ENCODE results near the gene NUPR1. TPM values are rescaled to one million over a fixed set of nuclear protein-coding genes. Genes with fewer than 3 reads are reported as not detected.
A peak's percentile ranks its signal among the peaks of the same experiment; 100 is the strongest.

Gene NUPR1
- polyA plus RNA-seq, 1 donor from 2014 or later, result not detected

- Histone ChIP-seq H3K27ac (ENCODE audit: low read length) (no peak overlapping the region), H3K9ac (ENCODE audit: low read length) (no peak overlapping the region), H4K20me1 (ENCODE audit: insufficient read depth) (no peaks in the 10 kb centered on the region), H3F3A (ENCODE audit: insufficient read depth, low read length, poor library complexity, severe bottlenecking) (no peaks in the 10 kb centered on the region), H3K4me2 (ENCODE audit: low read length) (no peak overlapping the region), H3K36me3 (ENCODE audit: insufficient read depth, low read length) (no peaks in the 10 kb centered on the region), H3K9me3 (ENCODE audit: low read length) (no peaks in the 10 kb centered on the region), H3K27me3 (ENCODE audit: insufficient read depth, low read depth, low read length) (no peaks in the 10 kb centered on the region), H3K9me2 (ENCODE audit: insufficient read depth, low read length) (no peaks in the 10 kb centered on the region), H2AFZ (ENCODE audit: low read depth, low read length) (no peak overlapping the region), H3K4me3 (ENCODE audit: low read length) (no peak overlapping the region), H3K79me2 (replicated peaks; ENCODE audit: insufficient read depth, low read length) (peaks cover 2% of the 10 kb centered on the region)
- TF ChIP-seq RAD21 (conservative IDR thresholded peaks at IDR 0.05), result peak; percentile 69
- no peak for TF ChIP-seq EP300 (conservative IDR thresholded peaks at IDR 0.05; ENCODE audit: poor library complexity, severe bottlenecking)
- TF ChIP-seq POLR2AphosphoS5 (IDR thresholded peaks at IDR 0.05), result no peak
- peak; percentile 70 for TF ChIP-seq SMC3 (conservative IDR thresholded peaks at IDR 0.05; ENCODE audit: poor library complexity)
- peak; percentile 68 for TF ChIP-seq CTCF (IDR thresholded peaks at IDR 0.05; ENCODE audit: poor library complexity, severe bottlenecking)
Measured at GRCh38 chr16:28549301-28549899, 10.6 kb upstream of the NUPR1 start.

- H3K9me3 ChIP-seq (ENCODE audit: low read length), result no peaks in the 10 kb centered on the region
- H3K79me2 ChIP-seq (replicated peaks; ENCODE audit: insufficient read depth, low read length), result no peaks in the 10 kb centered on the region
- no peaks in the 10 kb centered on the region for H3F3A ChIP-seq (ENCODE audit: insufficient read depth, low read length, poor library complexity, severe bottlenecking)
- no peak overlapping the region for H3K9ac ChIP-seq (ENCODE audit: low read length)
- H3K4me3 ChIP-seq (ENCODE audit: low read length), result no peak overlapping the region
- H3K4me2 ChIP-seq (ENCODE audit: low read length), result no peak overlapping the region
- H3K27me3 ChIP-seq (ENCODE audit: insufficient read depth, low read depth, low read length), result no peaks in the 10 kb centered on the region
- no peak overlapping the region for H2AFZ ChIP-seq (ENCODE audit: low read depth, low read length)
- H3K9me2 ChIP-seq (ENCODE audit: insufficient read depth, low read length), result no peaks in the 10 kb centered on the region
- H3K36me3 ChIP-seq (ENCODE audit: insufficient read depth, low read length), result no peaks in the 10 kb centered on the region
- no peak overlapping the region for H3K27ac ChIP-seq (ENCODE audit: low read length)
- H4K20me1 ChIP-seq (ENCODE audit: insufficient read depth), result no peaks in the 10 kb centered on the region
- no peak for TF ChIP-seq TAF1 (IDR thresholded peaks at IDR 0.05; ENCODE audit: low read depth)
- no peak for TF ChIP-seq CTCF (IDR thresholded peaks at IDR 0.05; ENCODE audit: poor library complexity, severe bottlenecking)
- TF ChIP-seq REST (IDR thresholded peaks at IDR 0.05; ENCODE audit: borderline replicate concordance), result no peak
- no peak for TF ChIP-seq POLR2AphosphoS5 (IDR thresholded peaks at IDR 0.05)
- TF ChIP-seq EP300 (conservative IDR thresholded peaks at IDR 0.05; ENCODE audit: poor library complexity, severe bottlenecking), result no peak
- TF ChIP-seq RAD21 (conservative IDR thresholded peaks at IDR 0.05), result no peak
- no peak for TF ChIP-seq MXI1 (conservative IDR thresholded peaks at IDR 0.05; ENCODE audit: poor library complexity, severe bottlenecking)
- TF ChIP-seq EZH2 (IDR thresholded peaks at IDR 0.05; ENCODE audit: borderline replicate concordance, insufficient read depth, low read length, poor library complexity, severe bottlenecking), result no peak
- TF ChIP-seq SMC3 (conservative IDR thresholded peaks at IDR 0.05; ENCODE audit: poor library complexity), result no peak
Measured at GRCh38 chr16:28548306-28548802, 9.6 kb upstream of the NUPR1 start.
